Fibroblast of lung (primary cell): ENCODE results near the gene FKBP4. TPM values are rescaled to one million over a fixed set of nuclear protein-coding genes. Genes with fewer than 3 reads are reported as not detected.

ENCODE experiments used
- DNase-seq, 2 donors: peaks; one replicate each; pipeline versions ENCODE4 v3.0.0 to v3.0.0-alpha.2; 2010; ENCODE audit warnings: low read depth in 2 of 2
- H2AFZ ChIP-seq: 2 replicates; pipeline ENCODE4 v1.5.1; 2012; ENCODE audit warnings: low read length, control low read depth, inconsistent platforms
- H3K27ac ChIP-seq: 2 replicates; pipeline ENCODE4 v1.5.1; 2011; ENCODE audit warnings: low read length, control low read depth; ENCODE audit not compliant: insufficient read depth
- H3K27me3 ChIP-seq: 2 replicates; pipeline ENCODE4 v1.5.1; 2011; ENCODE audit warnings: mild to moderate bottlenecking, low read length; ENCODE audit not compliant: control insufficient read depth, insufficient read depth
- H3K36me3 ChIP-seq: 2 replicates; pipeline ENCODE4 v1.5.1; 2011; ENCODE audit warnings: low read length; ENCODE audit not compliant: control insufficient read depth, insufficient read depth
- H3K4me1 ChIP-seq: 2 replicates; pipeline ENCODE4 v1.5.1; 2011; ENCODE audit warnings: low read length; ENCODE audit not compliant: control insufficient read depth, insufficient read depth; ENCODE audit errors: extremely low read depth
- H3K4me2 ChIP-seq: 2 replicates; pipeline ENCODE4 v1.5.1; 2011; ENCODE audit warnings: low read length, control low read depth; ENCODE audit not compliant: insufficient read depth; ENCODE audit errors: extremely low read depth
- H3K4me3 ChIP-seq, 4 experiments: fragments of 200-600 bp in 1 of 4; sonication (generic) in 1 of 4; replicated peaks in 1 of 4; 2 replicates each; pipeline ENCODE4 v1.5.1; 2011 to 2016; ENCODE audit warnings: low read length in 4 of 4, low read depth in 3 of 4, mild to moderate bottlenecking in 3 of 4, control low read depth in 2 of 4, inconsistent platforms in 1 of 4, mixed read lengths in 1 of 4; ENCODE audit not compliant: insufficient read depth in 1 of 4; ENCODE audit errors: control extremely low read depth in 1 of 4
- H3K79me2 ChIP-seq: 2 replicates; pipeline ENCODE4 v1.5.1; 2012; ENCODE audit warnings: mild to moderate bottlenecking, low read length, inconsistent platforms; ENCODE audit not compliant: control insufficient read depth, insufficient read depth
- H3K9ac ChIP-seq: 2 replicates; pipeline ENCODE4 v1.5.1; 2011; ENCODE audit warnings: mild to moderate bottlenecking, low read length, control low read depth; ENCODE audit not compliant: insufficient read depth
- H3K9me3 ChIP-seq: 2 replicates; pipeline ENCODE4 v1.5.1; 2012; ENCODE audit warnings: low read depth, low read length; ENCODE audit not compliant: control insufficient read depth, insufficient read depth
- H4K20me1 ChIP-seq: 2 replicates; pipeline ENCODE4 v1.5.1; 2011; ENCODE audit warnings: low read length; ENCODE audit not compliant: control insufficient read depth, insufficient read depth; ENCODE audit errors: extremely low read depth
- CTCF ChIP-seq, 2 donors: IDR thresholded peaks in 1 of 2; conservative IDR thresholded peaks in 1 of 2; 1 replicate in 1 of 2; 2 replicates in 1 of 2; pipeline ENCODE4 v1.5.1; 2011 to 2012; ENCODE audit warnings: low read length in 2 of 2, control low read depth in 1 of 2, inconsistent platforms in 1 of 2, low read depth in 1 of 2, mild to moderate bottlenecking in 1 of 2
- EZH2 ChIP-seq: IDR thresholded peaks from 2 replicates; pipeline ENCODE4 v1.5.1; 2012; ENCODE audit warnings: low read length, control low read depth, mild to moderate bottlenecking; ENCODE audit errors: missing control alignments
- polyA plus RNA-seq, 2 donors: library from polyadenylated mRNA; depleted of rRNA in 1 of 2; stranded (reverse) in 1 of 2; unstranded in 1 of 2; fragments of >200 nt; gene quantifications; 2 replicates each; pipeline ENCODE4 v1.2.1, GENCODE V29; 2011 to 2012; ENCODE audit warnings: missing spikeins in 1 of 2
- total RNA-seq: library from RNA; depleted of rRNA; stranded (reverse); fragments of >200 nt; gene quantifications from 2 replicates; pipeline ENCODE4 v1.2.1, GENCODE V29; 2014

Gene FKBP4
- total and polyA plus RNA-seq, 2 donors (not counting 1 experiment from before 2014, with no cell fraction given) = 23.0 to 42.6 TPM

GRCh38 chr12:2834581-2835491, 40.1 kb downstream of the FKBP4 start, which contains the start of gene NRIP2:
NRIP2 (minus strand) TSS chr12:2835035; CDS start chr12:2834983, 52 bp downstream.
- Histone ChIP-seq H3K27ac (no peak within 1 kb of the TSS), H3K4me1 (no peaks in the 10 kb centered on the region), H3K36me3 (no peaks in the 10 kb centered on the region), H3K79me2 (no peaks in the 10 kb centered on the region), H2AFZ (no peak within 1 kb of the TSS), H3K27me3 (no peaks in the 10 kb centered on the region), H3K9me3 (no peaks in the 10 kb centered on the region), H3K4me3 (peak within 1 kb of the TSS in 2 of 4 experiments; percentile 10 to 33), H4K20me1 (no peaks in the 10 kb centered on the region), H3K9ac (no peak within 1 kb of the TSS), H3K4me2 (peak within 1 kb of the TSS; percentile 40)
- peak; percentile 63 to 86 for DNase-seq
- TF ChIP-seq EZH2 (no peak), CTCF (conservative IDR thresholded peaks at IDR 0.05 in 1 of 2, IDR thresholded peaks at IDR 0.05 in 1 of 2; ENCODE audit: low read depth in 1 of 2, low read length in 2 of 2) (peak in 1 of 2 donors; percentile 44)

GRCh38 chr12:2835691-2836403, 41.1 kb downstream of the FKBP4 start:
- H3K79me2 ChIP-seq = no peaks in the 10 kb centered on the region
- no peak overlapping the region for H3K4me2 ChIP-seq
- no peak overlapping the region for H2AFZ ChIP-seq
- H3K4me1 ChIP-seq = no peaks in the 10 kb centered on the region
- no peaks in the 10 kb centered on the region for H4K20me1 ChIP-seq
- no peaks in the 10 kb centered on the region for H3K36me3 ChIP-seq
- TF ChIP-seq CTCF (conservative IDR thresholded peaks at IDR 0.05 in 1 of 2, IDR thresholded peaks at IDR 0.05 in 1 of 2; ENCODE audit: low read depth in 1 of 2, low read length in 2 of 2) (no peak), EZH2 (no peak)
- H3K9ac ChIP-seq = no peak overlapping the region
- DNase-seq = no peak
- H3K27me3 ChIP-seq = no peaks in the 10 kb centered on the region
- H3K9me3 ChIP-seq = no peaks in the 10 kb centered on the region
- no peak overlapping the region for H3K27ac ChIP-seq
- H3K4me3 ChIP-seq = no peak overlapping the region

- Histone ChIP-seq H3K79me2 (no peaks in the 10 kb centered on the region), H3K4me1 (no peaks in the 10 kb centered on the region), H2AFZ (no peak overlapping the region), H3K9me3 (no peaks in the 10 kb centered on the region), H4K20me1 (no peaks in the 10 kb centered on the region), H3K4me2 (no peak overlapping the region), H3K27me3 (no peaks in the 10 kb centered on the region), H3K27ac (no peak overlapping the region), H3K36me3 (no peaks in the 10 kb centered on the region), H3K9ac (no peak overlapping the region), H3K4me3 (no peak overlapping the region)
- DNase-seq = no peak
- TF ChIP-seq EZH2 (no peak), CTCF (conservative IDR thresholded peaks at IDR 0.05 in 1 of 2, IDR thresholded peaks at IDR 0.05 in 1 of 2; ENCODE audit: low read depth in 1 of 2, low read length in 2 of 2) (no peak)
Measured at GRCh38 chr12:2836574-2836973, 41.8 kb downstream of the FKBP4 start.
